ENCODE data around the gene TCEA3. TPM values are rescaled to one million over a fixed set of nuclear protein-coding genes. Genes with fewer than 3 reads are reported as not detected.

The TCEA3 gene
- total and polyA plus RNA-seq, 2 donors (not counting 3 experiments of a cell fraction or from before 2014, with no cell fraction given): 1.5 to 3.7 TPM

DNA sequence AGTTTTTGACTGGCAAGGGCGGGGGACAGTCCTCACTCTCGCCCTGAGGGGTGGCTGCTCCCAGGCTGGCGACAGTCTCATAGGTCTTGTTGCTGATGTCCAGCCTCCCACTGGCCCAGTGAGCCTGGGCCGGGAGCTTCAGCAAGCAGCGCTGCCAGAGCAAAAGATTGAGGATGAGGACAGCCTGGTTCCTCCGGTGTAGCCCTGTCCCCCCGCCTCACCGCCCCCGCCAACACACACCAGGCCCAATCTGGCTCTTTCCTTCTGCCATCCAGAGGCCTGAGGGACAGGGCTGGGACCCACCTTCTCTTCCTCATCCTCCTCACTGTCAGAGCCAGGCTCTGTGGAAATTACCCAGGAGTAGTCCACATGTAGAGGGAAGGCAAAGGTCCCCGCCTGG is 8.6 kb upstream of the TCEA3 start:
- no peaks in the 10 kb centered on the region for H3K4me1 ChIP-seq (ENCODE audit: control insufficient read depth, extremely low read depth, insufficient read depth, low read length)
- no peak overlapping the region for H3K27ac ChIP-seq (ENCODE audit: insufficient read depth, low read depth, low read length)
- H3K4me3 ChIP-seq (replicated peaks in 1 of 3; ENCODE audit: insufficient read depth in 1 of 3, low read depth in 1 of 3, low read length in 3 of 3): no peak overlapping the region
- H3K4me2 ChIP-seq (ENCODE audit: insufficient read depth, low read length): no peak overlapping the region
- H3K9ac ChIP-seq (replicated peaks; ENCODE audit: extremely low read depth, insufficient read depth, low read length): no peak overlapping the region
- ChIA-PET CTCF (interaction anchor here (1.3 kb wide), 1 partner anchor 9 kb away, joined by 3 read pairs; the partner anchor contains the start of gene TCEA3), POLR2A (no interaction called here)
- H2AFZ ChIP-seq (ENCODE audit: low read depth, low read length): no peak overlapping the region
- dilution Hi-C loops (cut with MboI; ENCODE audit: extremely low pct_ligation_motif_present, low sequenced_read_pairs) (no loop called here), intact Hi-C loops (cut with micrococcal nuclease) (no loop called here)
- FAIRE-seq (no peak), DNase-seq (ENCODE audit: low read depth, low spot score) (no peak)
- H3K9me1 ChIP-seq (replicated peaks; ENCODE audit: control insufficient read depth, extremely low read depth, insufficient read depth, low read length): no peaks in the 10 kb centered on the region
- H4K20me1 ChIP-seq (replicated peaks; ENCODE audit: control insufficient read depth, extremely low read depth, insufficient read depth, low read length): no peaks in the 10 kb centered on the region
- H3K36me3 ChIP-seq (ENCODE audit: control insufficient read depth in 2 of 2, extremely low read depth in 1 of 2, insufficient read depth in 2 of 2, low read length in 2 of 2): peaks cover 0 to 3% of the 10 kb centered on the region in 2 experiments
- H3K9me3 ChIP-seq (replicated peaks; ENCODE audit: control insufficient read depth, insufficient read depth, low read length): no peaks in the 10 kb centered on the region
- H3K27me3 ChIP-seq (ENCODE audit: control insufficient read depth in 2 of 2, insufficient read depth in 2 of 2, low read length in 2 of 2): no peaks in the 10 kb centered on the region
- no TSS peak for BruUV-seq (replicated peaks)
- H3K79me2 ChIP-seq (ENCODE audit: control insufficient read depth, insufficient read depth, low read length): no peaks in the 10 kb centered on the region
- TF ChIP-seq, protein P1, sequence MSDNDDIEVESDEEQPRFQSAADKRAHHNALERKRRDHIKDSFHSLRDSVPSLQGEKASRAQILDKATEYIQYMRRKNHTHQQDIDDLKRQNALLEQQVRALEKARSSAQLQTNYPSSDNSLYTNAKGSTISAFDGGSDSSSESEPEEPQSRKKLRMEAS (IDR thresholded peaks at IDR 0.05; ENCODE audit: insufficient read depth, insufficient read length): no peak
- TF ChIP-seq POLR2AphosphoS5 (IDR thresholded peaks at IDR 0.05; ENCODE audit: insufficient read depth, low read depth, low read length) (no peak), GATA2 (IDR thresholded peaks at IDR 0.05; ENCODE audit: insufficient read depth, insufficient read length, low read depth, low read length) (no peak), POLR2A (IDR thresholded peaks at IDR 0.05; ENCODE audit: low read depth, low read length) (no peak), FOS (IDR thresholded peaks at IDR 0.05; ENCODE audit: borderline replicate concordance, insufficient read depth, low read length) (no peak)
- TF ChIP-seq, protein P2, sequence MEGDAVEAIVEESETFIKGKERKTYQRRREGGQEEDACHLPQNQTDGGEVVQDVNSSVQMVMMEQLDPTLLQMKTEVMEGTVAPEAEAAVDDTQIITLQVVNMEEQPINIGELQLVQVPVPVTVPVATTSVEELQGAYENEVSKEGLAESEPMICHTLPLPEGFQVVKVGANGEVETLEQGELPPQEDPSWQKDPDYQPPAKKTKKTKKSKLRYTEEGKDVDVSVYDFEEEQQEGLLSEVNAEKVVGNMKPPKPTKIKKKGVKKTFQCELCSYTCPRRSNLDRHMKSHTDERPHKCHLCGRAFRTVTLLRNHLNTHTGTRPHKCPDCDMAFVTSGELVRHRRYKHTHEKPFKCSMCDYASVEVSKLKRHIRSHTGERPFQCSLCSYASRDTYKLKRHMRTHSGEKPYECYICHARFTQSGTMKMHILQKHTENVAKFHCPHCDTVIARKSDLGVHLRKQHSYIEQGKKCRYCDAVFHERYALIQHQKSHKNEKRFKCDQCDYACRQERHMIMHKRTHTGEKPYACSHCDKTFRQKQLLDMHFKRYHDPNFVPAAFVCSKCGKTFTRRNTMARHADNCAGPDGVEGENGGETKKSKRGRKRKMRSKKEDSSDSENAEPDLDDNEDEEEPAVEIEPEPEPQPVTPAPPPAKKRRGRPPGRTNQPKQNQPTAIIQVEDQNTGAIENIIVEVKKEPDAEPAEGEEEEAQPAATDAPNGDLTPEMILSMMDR (IDR thresholded peaks at IDR 0.05; ENCODE audit: extremely low read depth in 1 of 2, insufficient read depth in 1 of 2, low read depth in 1 of 2, low read length in 2 of 2): no peak

DNA sequence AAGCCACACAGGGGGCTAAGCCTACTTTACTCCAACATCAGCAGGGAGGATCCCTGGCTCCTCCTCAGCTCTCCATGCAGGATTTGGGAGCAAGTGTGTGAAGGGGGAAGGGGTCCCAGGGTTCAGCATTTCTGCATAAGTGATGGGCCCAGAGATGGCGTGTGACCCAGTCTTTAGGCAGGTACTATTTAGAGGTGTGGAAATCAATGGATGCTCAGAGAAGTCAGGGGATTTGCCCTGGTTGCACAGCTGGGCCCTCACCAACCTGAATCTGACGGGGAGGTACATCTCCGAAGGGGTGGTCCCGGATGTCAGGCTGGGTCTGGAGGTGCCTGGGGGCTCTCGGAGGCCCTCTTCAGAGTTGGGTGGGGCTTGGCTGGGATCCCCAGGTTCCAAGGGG is 6.9 kb upstream of the TCEA3 start:
- ChIA-PET POLR2A (no interaction called here), CTCF (no interaction called here)
- DNase-seq (ENCODE audit: low read depth, low spot score) (no peak), FAIRE-seq (no peak)
- H3K36me3 ChIP-seq (ENCODE audit: control insufficient read depth in 2 of 2, extremely low read depth in 1 of 2, insufficient read depth in 2 of 2, low read length in 2 of 2): peaks cover 0 to 3% of the 10 kb centered on the region in 2 experiments
- no peaks in the 10 kb centered on the region for H3K9me3 ChIP-seq (replicated peaks; ENCODE audit: control insufficient read depth, insufficient read depth, low read length)
- H3K4me1 ChIP-seq (ENCODE audit: control insufficient read depth, extremely low read depth, insufficient read depth, low read length): no peaks in the 10 kb centered on the region
- H3K27me3 ChIP-seq (ENCODE audit: control insufficient read depth in 2 of 2, insufficient read depth in 2 of 2, low read length in 2 of 2): no peaks in the 10 kb centered on the region
- no TSS peak for BruUV-seq (replicated peaks)
- no peaks in the 10 kb centered on the region for H3K79me2 ChIP-seq (ENCODE audit: control insufficient read depth, insufficient read depth, low read length)
- no peak overlapping the region for H3K4me2 ChIP-seq (ENCODE audit: insufficient read depth, low read length)
- intact Hi-C loops (cut with micrococcal nuclease) (no loop called here), dilution Hi-C loops (cut with MboI; ENCODE audit: extremely low pct_ligation_motif_present, low sequenced_read_pairs) (no loop called here)
- no peak overlapping the region for H2AFZ ChIP-seq (ENCODE audit: low read depth, low read length)
- H3K4me3 ChIP-seq (replicated peaks in 1 of 3; ENCODE audit: insufficient read depth in 1 of 3, low read depth in 1 of 3, low read length in 3 of 3): no peak overlapping the region
- TF ChIP-seq POLR2A (IDR thresholded peaks at IDR 0.05; ENCODE audit: low read depth, low read length) (no peak), GATA2 (IDR thresholded peaks at IDR 0.05; ENCODE audit: insufficient read depth, insufficient read length, low read depth, low read length) (no peak)
- H4K20me1 ChIP-seq (replicated peaks; ENCODE audit: control insufficient read depth, extremely low read depth, insufficient read depth, low read length): no peaks in the 10 kb centered on the region
- no peak overlapping the region for H3K9ac ChIP-seq (replicated peaks; ENCODE audit: extremely low read depth, insufficient read depth, low read length)
- H3K9me1 ChIP-seq (replicated peaks; ENCODE audit: control insufficient read depth, extremely low read depth, insufficient read depth, low read length): no peaks in the 10 kb centered on the region
- H3K27ac ChIP-seq (ENCODE audit: insufficient read depth, low read depth, low read length): no peak overlapping the region
